Natural killer cell (primary cell): ENCODE results near the gene PPP1R36. TPM values are rescaled to one million over a fixed set of nuclear protein-coding genes. Genes with fewer than 3 reads are reported as not detected.

Experiments
- ATAC-seq, 3 donors: fragments of 150-1000 bp in 2 of 3; fragments of 200-7000 bp in 1 of 3; cut with Tn5 transposase; 1 replicate in 1 of 3; 2 replicates in 2 of 3; pipeline ENCODE4 v1.10.0; 2021; ENCODE audit warnings: mild to moderate bottlenecking in 2 of 3, moderate library complexity in 2 of 3
- DNase-seq, 2 donors: peaks; one replicate each; pipeline versions ENCODE4 v3.0.0 to v3.0.0-alpha.2; 2013 to 2021; ENCODE audit warnings: mixed read lengths in 1 of 2
- H3K27ac ChIP-seq: one replicate; pipeline ENCODE4 v1.5.1; 2013; ENCODE audit warnings: mild to moderate bottlenecking, low read length
- H3K27me3 ChIP-seq: one replicate; pipeline ENCODE4 v1.6.1; 2013; ENCODE audit warnings: low read length; ENCODE audit not compliant: control insufficient read depth, insufficient read depth
- H3K36me3 ChIP-seq: one replicate; pipeline ENCODE4 v1.6.1; 2013; ENCODE audit warnings: low read length; ENCODE audit not compliant: control insufficient read depth, insufficient read depth
- H3K4me1 ChIP-seq: one replicate; pipeline ENCODE4 v1.6.1; 2013; ENCODE audit warnings: low read length; ENCODE audit not compliant: control insufficient read depth, insufficient read depth
- H3K4me3 ChIP-seq: one replicate; pipeline ENCODE4 v1.5.1; 2013; ENCODE audit warnings: low read length
- H3K9me3 ChIP-seq: one replicate; pipeline ENCODE4 v1.6.1; 2013; ENCODE audit warnings: low read length; ENCODE audit not compliant: control insufficient read depth, insufficient read depth
- H3K27ac Mint-ChIP-seq, 2 donors: one replicate each; pipeline ENCODE4 v1.8.0; 2022; ENCODE audit warnings: mild to moderate bottlenecking in 2 of 2, mixed read lengths in 2 of 2, moderate library complexity in 1 of 2
- H3K27me3 Mint-ChIP-seq, 2 donors: one replicate each; pipeline ENCODE4 v1.8.0; 2022; ENCODE audit warnings: low read depth in 2 of 2, mixed read lengths in 2 of 2
- H3K36me3 Mint-ChIP-seq: one replicate; pipeline ENCODE4 v1.8.0; 2022; ENCODE audit warnings: mixed read lengths
- H3K4me1 Mint-ChIP-seq, 2 donors: one replicate each; pipeline ENCODE4 v1.8.0; 2022; ENCODE audit warnings: mixed read lengths in 2 of 2
- H3K4me3 Mint-ChIP-seq: one replicate; pipeline ENCODE4 v1.8.0; 2022; ENCODE audit warnings: mild to moderate bottlenecking, moderate library complexity, mixed read lengths
- H3K9me3 Mint-ChIP-seq, 2 donors: one replicate each; pipeline ENCODE4 v1.8.0; 2022; ENCODE audit warnings: mixed read lengths in 2 of 2
- WGBS: methylation state at CpG from one replicate; pipeline ENCODE4 v1.1.7; 2013; ENCODE audit warnings: missing lambda C conversion rate; ENCODE audit not compliant: insufficient coverage; 5-methylcytosine and 5-hydroxymethylcytosine counted together
- intact Hi-C: fragments of 100-400 bp; cut with micrococcal nuclease; formaldehyde crosslinking; loops from one replicate; pipeline ENCODE4 v1.14.2; 2022
- total RNA-seq, 4 donors: library from RNA; stranded (reverse); fragments of 120-200 nt in 1 of 4; gene quantifications; one replicate each; pipeline versions ENCODE4 v1.2.3 to v1.2.4, GENCODE V29; 2013 to 2022
- TF ChIP-seq, protein P1 (sequence below): fragments of 200-600 bp; IDR thresholded peaks from one replicate; pipeline ENCODE4 v1.8.0; 2022; ENCODE audit warnings: antibody characterized with exemption

The PPP1R36 gene
- total RNA-seq, 3 donors from 2014 or later (not counting 1 experiment from before 2014, with no cell fraction given): 0.60 to 1.2 (median 1.0) TPM

DNA sequence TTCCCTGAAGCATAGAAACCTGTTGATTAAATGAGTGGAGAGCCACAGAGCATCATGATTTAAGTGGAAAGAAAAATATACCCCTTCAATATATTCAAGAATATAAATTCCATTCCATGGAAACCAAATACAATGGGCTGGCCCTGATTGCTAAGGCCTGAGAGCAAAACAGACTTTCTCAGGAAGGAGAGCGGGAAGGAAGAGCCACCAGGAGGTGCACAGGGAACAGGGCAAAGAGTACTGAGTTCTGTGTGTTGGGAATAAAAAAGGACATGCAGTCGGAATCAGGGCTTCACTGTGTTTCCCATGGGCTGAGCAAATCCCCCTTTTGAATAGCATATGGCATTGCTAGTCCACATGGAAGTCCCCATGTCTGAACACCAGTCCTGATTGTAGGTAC lies 84.8 kb downstream of the PPP1R36 start:
- peaks cover 6% of the 10 kb centered on the region for H3K4me1 ChIP-seq
- no peak overlapping the region for H3K27ac Mint-ChIP-seq
- H3K9me3 Mint-ChIP-seq: no peaks in the 10 kb centered on the region
- no peaks in the 10 kb centered on the region for H3K4me1 Mint-ChIP-seq
- intact Hi-C loops: no loop called here
- no peak overlapping the region for H3K27ac ChIP-seq
- no peak overlapping the region for H3K4me3 ChIP-seq
- H3K27me3 Mint-ChIP-seq: peaks cover 0 to 3% of the 10 kb centered on the region in 2 donors
- H3K4me3 Mint-ChIP-seq: no peak overlapping the region
- DNase-seq: no peak
- no peaks in the 10 kb centered on the region for H3K36me3 ChIP-seq
- no peaks in the 10 kb centered on the region for H3K36me3 Mint-ChIP-seq
- no peaks in the 10 kb centered on the region for H3K9me3 ChIP-seq
- ATAC-seq: no peak
- 81% methylated on average over 2 of the region's 2 CpGs for WGBS
- TF ChIP-seq, protein P1, sequence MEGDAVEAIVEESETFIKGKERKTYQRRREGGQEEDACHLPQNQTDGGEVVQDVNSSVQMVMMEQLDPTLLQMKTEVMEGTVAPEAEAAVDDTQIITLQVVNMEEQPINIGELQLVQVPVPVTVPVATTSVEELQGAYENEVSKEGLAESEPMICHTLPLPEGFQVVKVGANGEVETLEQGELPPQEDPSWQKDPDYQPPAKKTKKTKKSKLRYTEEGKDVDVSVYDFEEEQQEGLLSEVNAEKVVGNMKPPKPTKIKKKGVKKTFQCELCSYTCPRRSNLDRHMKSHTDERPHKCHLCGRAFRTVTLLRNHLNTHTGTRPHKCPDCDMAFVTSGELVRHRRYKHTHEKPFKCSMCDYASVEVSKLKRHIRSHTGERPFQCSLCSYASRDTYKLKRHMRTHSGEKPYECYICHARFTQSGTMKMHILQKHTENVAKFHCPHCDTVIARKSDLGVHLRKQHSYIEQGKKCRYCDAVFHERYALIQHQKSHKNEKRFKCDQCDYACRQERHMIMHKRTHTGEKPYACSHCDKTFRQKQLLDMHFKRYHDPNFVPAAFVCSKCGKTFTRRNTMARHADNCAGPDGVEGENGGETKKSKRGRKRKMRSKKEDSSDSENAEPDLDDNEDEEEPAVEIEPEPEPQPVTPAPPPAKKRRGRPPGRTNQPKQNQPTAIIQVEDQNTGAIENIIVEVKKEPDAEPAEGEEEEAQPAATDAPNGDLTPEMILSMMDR: no peak
- H3K27me3 ChIP-seq: no peaks in the 10 kb centered on the region

DNA sequence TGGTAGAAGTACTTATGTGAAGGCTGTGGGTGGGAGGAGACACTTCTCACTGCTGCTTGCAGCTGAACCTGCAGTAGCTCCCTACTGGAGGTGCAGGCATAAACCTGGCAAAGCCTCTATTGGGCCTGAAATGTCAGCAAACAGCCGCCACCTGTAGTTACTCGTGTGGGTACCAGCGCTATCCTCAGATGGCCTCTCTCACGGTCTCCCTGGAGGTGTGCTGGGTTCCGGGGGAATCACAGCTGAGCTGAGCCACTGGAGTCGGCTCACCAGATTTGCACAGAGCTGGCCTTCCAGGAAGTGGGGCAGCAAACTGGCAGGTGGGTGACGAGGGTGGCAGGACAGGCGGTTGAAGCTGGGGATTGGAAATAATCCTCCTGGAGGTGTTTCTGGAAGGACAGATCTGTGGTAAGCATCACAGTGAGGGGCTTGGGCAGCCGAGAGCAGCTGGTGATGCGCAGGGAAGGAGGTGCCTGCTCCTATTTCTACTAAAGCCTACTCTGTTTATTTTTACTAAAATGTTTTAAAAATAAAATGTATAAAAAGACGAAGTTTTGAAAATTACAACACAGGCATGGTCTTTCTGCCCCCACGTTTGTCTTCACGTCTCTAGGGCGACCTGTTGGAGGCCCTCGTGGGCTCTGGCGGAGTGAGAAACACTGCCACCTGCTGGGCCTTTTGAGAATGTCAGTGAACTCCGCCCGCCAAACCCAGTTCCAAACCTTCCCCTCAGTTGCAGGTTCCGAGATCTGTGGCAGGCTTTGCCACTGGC lies 86.6 kb downstream of the PPP1R36 start:
- Histone ChIP-seq H3K27me3 (no peaks in the 10 kb centered on the region), H3K4me1 (peaks cover 6% of the 10 kb centered on the region), H3K36me3 (no peaks in the 10 kb centered on the region), H3K4me3 (no peak overlapping the region), H3K27ac (no peak overlapping the region), H3K9me3 (no peaks in the 10 kb centered on the region)
- DNase-seq: peak; percentile 65 to 85
- WGBS: 47% methylated on average over 18 of the region's 19 CpGs
- Mint-ChIP-seq H3K36me3 (no peaks in the 10 kb centered on the region), H3K9me3 (no peaks in the 10 kb centered on the region), H3K4me3 (no peak overlapping the region), H3K27ac (no peak overlapping the region), H3K27me3 (peaks cover 0 to 3% of the 10 kb centered on the region in 2 donors), H3K4me1 (no peaks in the 10 kb centered on the region)
- intact Hi-C loops: loop anchor here (1.0 to 2.0 kb wide), 2 partner anchors 96 to 292 kb away; partner anchors contain the start of gene HSPA2
- peak; percentile 89 to 99 (median 99) for ATAC-seq
- TF ChIP-seq, protein P1: peak; percentile 88

DNA sequence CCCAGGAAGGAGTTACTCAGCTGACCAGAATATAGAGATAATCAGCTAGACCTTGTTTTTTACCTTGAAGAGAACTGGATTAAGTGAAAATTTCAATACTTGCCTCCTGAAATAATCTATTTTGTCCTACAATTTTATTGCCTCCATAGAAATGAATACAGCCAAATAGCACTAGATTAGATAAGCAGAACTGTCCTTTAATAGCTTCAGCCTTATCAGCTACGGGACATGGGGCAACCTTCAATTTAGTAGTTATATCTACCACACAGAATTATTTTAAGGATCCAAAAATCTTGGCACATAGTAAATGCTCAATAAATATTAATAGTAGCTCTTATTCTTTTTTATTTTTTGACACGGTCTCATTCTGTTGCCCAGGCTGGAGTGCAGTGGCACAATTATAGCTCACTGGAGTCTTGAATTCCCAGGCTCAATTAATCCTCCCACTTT lies 87.2 kb downstream of the PPP1R36 start:
- ATAC-seq (no peak), DNase-seq (no peak)
- H3K9me3 Mint-ChIP-seq: no peaks in the 10 kb centered on the region
- H3K4me1 Mint-ChIP-seq: no peaks in the 10 kb centered on the region
- no peak overlapping the region for H3K4me3 ChIP-seq
- H3K36me3 Mint-ChIP-seq: no peaks in the 10 kb centered on the region
- no peak overlapping the region for H3K27ac ChIP-seq
- no peak overlapping the region for H3K4me3 Mint-ChIP-seq
- H3K27me3 Mint-ChIP-seq: peaks cover 3 to 4% of the 10 kb centered on the region in 2 donors
- intact Hi-C loops: loop anchor here (1.0 to 2.0 kb wide), 2 partner anchors 96 to 293 kb away; partner anchors contain the start of gene HSPA2
- H3K9me3 ChIP-seq: no peaks in the 10 kb centered on the region
- no peaks in the 10 kb centered on the region for H3K36me3 ChIP-seq
- H3K27me3 ChIP-seq: no peaks in the 10 kb centered on the region
- WGBS: 64% methylated on average over 2 of the region's 2 CpGs
- peaks cover 6% of the 10 kb centered on the region for H3K4me1 ChIP-seq
- no peak overlapping the region for H3K27ac Mint-ChIP-seq
- TF ChIP-seq, protein P1: peak; percentile 1
